GM12878 (cell line): Measurements from ENCODE around the gene SNX8.

ENCODE experiments used
- BMI1 ChIP-seq: fragments of 450-650 bp; IDR thresholded peaks from 2 replicates; pipeline ENCODE4 v1.6.1; 2016; ENCODE audit warnings: mild to moderate bottlenecking, moderate library complexity, borderline replicate concordance
- CEBPB ChIP-seq, 2 experiments: fragments of 150-350 bp in 1 of 2; IDR thresholded peaks; 2 replicates each; pipeline ENCODE4 v1.6.1; 2012 to 2014; ENCODE audit warnings: low read depth in 2 of 2, low read length in 2 of 2, borderline replicate concordance in 1 of 2, inconsistent platforms in 1 of 2
- CTCF ChIP-seq, 3 experiments: IDR thresholded peaks in 2 of 3; conservative IDR thresholded peaks in 1 of 3; 2 replicates each; pipeline ENCODE4 v1.5.1; 2011; ENCODE audit warnings: low read depth in 3 of 3, low read length in 3 of 3, mild to moderate bottlenecking in 3 of 3, control low read depth in 2 of 3, moderate library complexity in 2 of 3, inconsistent platforms in 1 of 3, mixed read lengths in 1 of 3; ENCODE audit not compliant: control insufficient read depth in 2 of 3, insufficient read depth in 1 of 3; ENCODE audit errors: extremely low read depth in 1 of 3
- EP300 ChIP-seq, 2 experiments: fragments of 150-350 bp in 1 of 2; IDR thresholded peaks; 2 replicates each; pipeline ENCODE4 v1.6.1; 2011 to 2012; ENCODE audit warnings: low read depth in 2 of 2, low read length in 2 of 2, borderline replicate concordance in 1 of 2, improper control_type of control experiment in 1 of 2, inconsistent platforms in 1 of 2; ENCODE audit not compliant: control insufficient read depth in 1 of 2
- EZH2 ChIP-seq: IDR thresholded peaks from 2 replicates; pipeline ENCODE4 v1.6.1; 2012; ENCODE audit warnings: low read depth, mild to moderate bottlenecking, control low read depth, inconsistent platforms, low read length, borderline replicate concordance; ENCODE audit not compliant: control insufficient read depth
- MEF2A ChIP-seq: IDR thresholded peaks from 2 replicates; pipeline ENCODE4 v1.6.1; 2011; ENCODE audit warnings: low read depth, mild to moderate bottlenecking, low read length, moderate library complexity; ENCODE audit not compliant: insufficient read depth
- POU2F2 ChIP-seq: IDR thresholded peaks from 3 replicates; pipeline ENCODE4 v1.6.1; 2011; ENCODE audit warnings: low read depth, mild to moderate bottlenecking, low read length, borderline replicate concordance
- PRDM15 ChIP-seq: fragments of 450-650 bp; formaldehyde crosslinking; IDR thresholded peaks from 2 replicates; pipeline ENCODE4 v1.4.0; 2020; ENCODE audit warnings: mild to moderate bottlenecking, moderate library complexity
- USF2 ChIP-seq: IDR thresholded peaks from 2 replicates; pipeline ENCODE4 v1.6.1; 2011; ENCODE audit warnings: low read depth, low read length, improper control_type of control experiment, borderline replicate concordance

GRCh38 chr7:2288503-2288902, 25.7 kb downstream of the SNX8 start:
- TF ChIP-seq PRDM15 (CRISPR knock-in tag): no peak
- no peak for TF ChIP-seq CTCF (IDR thresholded peaks at IDR 0.05 in 2 of 3, conservative IDR thresholded peaks at IDR 0.05 in 1 of 3; ENCODE audit: control insufficient read depth in 2 of 3, extremely low read depth in 1 of 3, insufficient read depth in 1 of 3, low read depth in 3 of 3, low read length in 3 of 3)
- TF ChIP-seq EZH2: no peak
- no peak for TF ChIP-seq CEBPB (IDR thresholded peaks at IDR 0.05; ENCODE audit: borderline replicate concordance in 1 of 2, low read depth in 2 of 2, low read length in 2 of 2)
- TF ChIP-seq MEF2A: no peak
- TF ChIP-seq POU2F2: no peak
- TF ChIP-seq EP300 (IDR thresholded peaks at IDR 0.05; ENCODE audit: borderline replicate concordance in 1 of 2, control insufficient read depth in 1 of 2, low read depth in 2 of 2, low read length in 2 of 2): peak in 1 of 2 experiments; percentile 39; a peak in 1 of 4 replicates
- TF ChIP-seq BMI1: no peak
- TF ChIP-seq USF2: no peak
